ENCODE data around the gene SRD5A2.
"Not testable (repeated sequence)": the region's sequence is repeated elsewhere in the genome, so short reads cannot be mapped to it uniquely, and the experiment has no call there.

The SRD5A2 gene

GRCh38 chr2:31531101-31531500, 49.6 kb downstream of the SRD5A2 start:
- no peak for DNase-seq

GRCh38 chr2:31529256-31529655, 51.5 kb downstream of the SRD5A2 start:
- no peak for DNase-seq

DNA sequence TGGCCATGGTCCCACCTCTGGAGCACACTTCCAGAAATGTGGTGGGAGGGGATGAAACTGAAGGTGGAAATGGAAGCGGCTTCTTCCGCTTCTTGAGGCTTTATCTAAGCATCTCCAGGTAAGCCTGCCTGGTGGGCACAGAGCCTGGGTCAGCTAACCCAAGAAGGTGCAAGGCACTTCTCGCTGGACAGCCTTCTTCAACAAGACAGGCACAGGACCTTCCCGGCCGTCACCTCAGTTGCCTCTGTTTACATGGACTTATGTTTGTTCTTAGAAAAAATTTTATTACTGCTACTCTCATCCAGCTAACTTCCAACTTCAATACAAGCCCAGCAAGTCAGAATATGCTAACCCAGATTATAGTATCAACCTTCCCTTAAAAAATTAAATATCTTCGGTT, 51.9 kb downstream of the SRD5A2 start:
- no peak for DNase-seq

GRCh38 chr2:31526946-31527732, 53.6 kb downstream of the SRD5A2 start:
- DNase-seq: no peak

DNA sequence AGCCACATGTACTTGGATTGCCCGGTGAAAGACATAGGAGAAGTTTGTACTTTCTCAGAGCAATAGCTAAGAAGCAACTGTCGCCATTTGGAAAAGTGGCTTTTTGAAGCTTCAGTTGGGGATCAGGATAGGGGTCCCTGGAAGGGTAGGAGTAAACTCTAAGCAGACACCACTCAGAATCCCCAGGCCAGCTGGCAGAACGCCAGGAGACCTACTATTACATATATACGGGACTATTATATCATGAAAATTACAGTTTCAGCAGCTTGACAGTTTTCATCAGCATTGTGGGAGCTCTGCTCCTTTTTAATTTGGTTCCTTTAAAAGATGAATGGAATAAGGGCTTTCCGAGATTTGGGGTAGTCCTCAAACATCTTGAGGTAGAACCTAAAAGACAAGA, 54.9 kb downstream of the SRD5A2 start:
- DNase-seq: no peak

DNA sequence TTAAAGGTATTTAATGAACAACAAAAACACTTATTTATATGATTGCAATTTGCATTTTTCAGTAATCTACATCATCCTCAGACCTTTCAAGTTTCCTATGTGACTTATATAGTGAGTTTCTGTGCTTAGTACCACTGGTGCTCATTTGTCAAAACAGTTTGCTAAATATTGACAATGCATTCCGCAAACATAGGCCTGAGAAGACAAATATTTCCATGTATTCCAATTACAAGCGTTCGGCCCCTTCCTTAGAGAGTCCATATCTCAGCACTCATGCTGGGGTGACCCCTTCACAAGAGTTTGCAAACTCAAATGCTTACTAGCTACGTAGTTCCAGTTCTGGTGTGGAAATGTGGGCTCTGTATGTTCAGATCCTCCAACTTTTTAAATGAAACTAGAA, 56.1 kb downstream of the SRD5A2 start:
- no peak for DNase-seq

DNA sequence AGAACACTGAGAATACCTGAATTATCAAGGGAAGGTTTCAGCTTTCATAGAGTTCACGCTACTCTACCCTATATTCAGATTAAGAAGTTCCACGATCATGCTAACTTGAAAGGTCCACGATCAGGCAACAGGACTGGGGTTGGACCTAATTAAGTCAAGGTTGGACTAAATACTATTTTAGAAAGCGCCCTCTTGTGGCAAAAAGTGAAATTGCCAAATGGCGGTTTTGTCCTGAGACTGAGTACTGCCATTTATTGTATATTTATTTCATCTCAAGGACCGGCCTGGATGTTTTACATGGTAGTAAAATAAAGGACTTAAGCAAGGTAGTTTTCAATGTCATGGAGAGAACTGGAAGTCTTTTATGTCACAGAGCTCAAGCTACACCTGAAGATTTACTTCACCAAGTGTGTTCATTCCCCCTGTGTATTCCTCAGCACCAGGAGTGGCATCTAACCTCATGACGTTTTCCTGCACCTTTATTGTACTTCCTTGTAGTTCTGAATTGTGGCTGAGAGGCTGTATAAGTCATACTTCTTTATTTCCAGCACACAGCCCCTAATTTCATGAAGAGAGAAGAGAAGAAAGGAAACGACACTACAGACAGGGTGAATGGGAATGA, 56.8 kb downstream of the SRD5A2 start:
- peak; percentile 82 for DNase-seq

GRCh38 chr2:31522786-31523185, 58.0 kb downstream of the SRD5A2 start:
- DNase-seq: no peak

GRCh38 chr2:31517442-31518203, 63.1 kb downstream of the SRD5A2 start:
- DNase-seq: no peak

GRCh38 chr2:31515586-31515985, 65.2 kb downstream of the SRD5A2 start:
- DNase-seq: no peak

GRCh38 chr2:31513553-31513952, 67.2 kb downstream of the SRD5A2 start:
- DNase-seq: no peak

- no peak for DNase-seq
Observed at GRCh38 chr2:31511376-31511775, 69.4 kb downstream of the SRD5A2 start.

DNA sequence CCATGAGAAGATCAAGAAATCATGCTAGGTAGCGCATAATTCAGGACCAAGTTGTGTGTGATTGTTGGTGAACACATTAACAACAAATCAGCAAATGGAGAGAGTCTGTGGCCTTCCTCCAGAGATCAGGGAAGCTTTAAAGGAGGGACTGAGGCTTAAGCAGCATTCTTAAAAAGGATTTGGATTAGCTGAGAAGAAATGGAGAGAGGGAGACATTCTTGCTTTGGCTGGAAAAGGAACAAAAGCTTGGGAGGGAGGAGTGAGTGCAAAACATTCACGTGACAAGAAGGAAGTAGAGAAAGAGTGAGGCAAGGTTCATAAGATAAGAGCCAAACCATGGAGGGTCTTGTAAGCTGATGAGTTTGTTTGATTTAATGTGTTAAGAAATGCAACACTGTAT, 75.6 kb downstream of the SRD5A2 start:
- peak; percentile 36 for DNase-seq

DNA sequence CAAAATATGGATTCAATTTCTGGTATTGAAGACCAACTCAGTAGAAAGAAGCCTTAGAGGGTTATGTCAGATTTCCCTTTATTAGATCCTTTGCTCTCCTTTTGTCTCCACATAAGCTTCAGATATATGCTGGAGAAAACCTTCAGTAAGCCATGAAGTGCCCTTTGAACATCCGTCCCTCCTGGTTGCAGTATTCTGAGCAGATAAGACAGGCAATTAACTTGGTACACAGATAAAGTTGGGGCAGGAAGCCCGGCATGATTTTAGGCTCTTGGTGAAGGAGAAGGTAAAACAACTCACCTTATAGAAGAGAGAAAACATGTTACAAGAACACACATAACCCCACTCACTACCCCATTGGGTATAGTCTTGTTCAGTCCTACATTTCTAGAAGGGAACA, 76.4 kb downstream of the SRD5A2 start:
- DNase-seq: no peak

GRCh38 chr2:31496451-31496874, 84.3 kb downstream of the SRD5A2 start:
- not testable (repeated sequence) for DNase-seq

DNA sequence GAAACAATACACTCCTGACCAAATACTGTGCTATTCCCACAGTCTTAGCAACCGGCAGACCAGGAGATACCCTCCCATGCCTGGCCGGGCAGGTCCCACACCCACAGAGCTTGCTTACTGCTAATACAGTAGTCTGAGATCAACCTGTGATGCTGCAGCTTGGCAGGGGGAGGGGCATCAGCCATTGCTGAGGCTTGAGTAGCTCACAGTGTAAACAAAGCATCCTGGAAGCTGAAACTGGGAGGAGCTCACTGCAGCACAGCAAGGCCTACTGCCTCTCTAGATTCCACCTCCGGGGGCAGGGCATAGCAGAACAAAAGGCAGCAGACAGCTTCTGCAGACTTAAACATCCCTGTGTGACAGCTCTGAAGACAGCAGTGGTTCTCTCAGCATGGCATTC, 91.4 kb downstream of the SRD5A2 start:
- not testable (repeated sequence) for DNase-seq

GRCh38 chr2:31483246-31483645, 97.5 kb downstream of the SRD5A2 start:
- DNase-seq: no peak

GRCh38 chr2:31476511-31477180, 104.1 kb downstream of the SRD5A2 start:
- DNase-seq: no peak

- DNase-seq: no peak
Observed at GRCh38 chr2:31475692-31476091, 105.0 kb downstream of the SRD5A2 start.

DNA sequence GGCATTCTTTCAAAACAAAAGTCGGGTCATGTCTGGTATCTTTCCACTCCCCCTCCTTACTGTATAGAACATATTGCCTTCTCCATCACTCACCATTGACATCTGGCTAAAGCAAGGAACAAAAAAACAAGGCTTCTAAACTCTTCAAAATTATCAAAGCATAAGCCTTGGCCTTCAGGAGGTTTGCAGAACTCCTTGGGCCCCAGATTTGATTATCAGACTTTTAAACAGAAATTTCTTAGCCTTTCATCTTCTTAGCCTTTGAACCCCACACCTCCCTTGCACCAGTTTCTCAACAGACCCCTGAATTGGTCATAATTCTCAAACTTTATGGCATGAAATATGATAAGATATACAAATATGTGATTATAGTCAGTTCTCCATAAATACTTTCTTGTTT, 106.4 kb downstream of the SRD5A2 start:
- no peak for DNase-seq
